GM21526 (cell line): ENCODE measurements around the gene CAPN6.

Experiments used
- ATAC-seq: cut with Tn5 transposase; IDR thresholded peaks from one replicate; pipeline ENCODE4 v1.9.1; 2021; ENCODE audit warnings: moderate library complexity; ENCODE audit not compliant: unreplicated experiment, low FRiP score

The CAPN6 gene

GRCh38 chrX:111270339-111270738, at the start of gene CAPN6:
CAPN6 (minus strand) TSS chrX:111270483; CDS start chrX:111263936, 6,547 bp downstream.
- ATAC-seq = no peak

- no peak for ATAC-seq
Measured at GRCh38 chrX:111319451-111319850, 49.2 kb upstream of the CAPN6 start.

DNA sequence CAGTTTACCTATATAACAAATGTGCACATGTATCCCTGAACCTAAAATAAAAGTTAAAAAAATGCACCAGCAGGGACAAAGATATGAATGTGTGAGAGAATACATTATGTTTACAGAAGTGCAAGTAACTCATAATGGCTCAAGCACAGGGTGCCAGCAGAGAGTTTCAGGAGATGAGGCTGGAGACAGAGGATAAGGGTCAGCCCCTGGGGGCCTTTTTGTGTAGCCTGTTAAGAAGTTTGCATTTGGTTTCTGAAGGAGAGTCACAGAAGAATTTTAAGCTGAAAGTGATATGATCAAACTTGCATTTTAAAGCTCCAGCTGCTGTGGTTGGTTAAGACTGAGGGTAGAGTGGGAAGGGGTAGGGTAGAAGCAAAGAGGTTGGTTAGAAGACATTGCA, 48.6 kb upstream of the CAPN6 start:
- ATAC-seq = no peak

DNA sequence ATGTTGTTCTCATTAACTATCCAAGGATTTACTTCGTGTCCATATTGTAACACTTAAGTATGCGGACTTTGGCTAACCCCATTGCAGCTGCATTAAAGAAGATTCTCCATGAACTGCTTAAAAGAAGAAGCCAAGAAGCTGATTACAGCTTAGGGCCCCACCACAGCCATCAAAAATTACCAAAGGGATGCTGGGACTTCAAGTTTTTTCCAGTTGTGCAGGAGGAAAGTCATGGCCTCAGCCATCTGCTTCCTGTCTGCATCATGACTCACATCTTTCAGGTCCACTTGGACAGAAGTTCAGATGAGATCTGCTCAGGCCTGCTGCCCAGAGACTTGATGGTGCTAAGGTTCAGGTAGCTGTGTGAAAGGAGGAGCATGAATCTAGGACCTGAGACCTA, 38.8 kb upstream of the CAPN6 start:
- ATAC-seq = no peak

DNA sequence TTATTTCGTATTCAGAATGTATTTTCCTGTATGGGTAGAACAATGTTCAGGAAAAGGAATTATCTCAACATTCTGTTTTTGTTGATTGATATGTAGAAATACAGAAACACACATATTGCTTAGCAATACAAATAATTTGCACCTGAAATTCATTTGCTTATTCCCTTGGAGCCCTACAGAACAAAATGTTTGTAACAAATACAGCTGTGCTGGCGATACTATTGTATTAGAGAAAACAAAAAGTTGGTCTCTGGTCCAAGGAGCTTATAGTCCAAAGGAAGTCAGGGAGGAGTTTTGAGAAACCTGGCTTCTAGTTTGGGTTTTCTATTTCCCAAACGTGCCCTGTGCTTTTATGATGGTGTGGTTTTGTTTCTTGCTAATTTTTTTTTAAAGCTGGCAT, 37.8 kb upstream of the CAPN6 start:
- no peak for ATAC-seq

GRCh38 chrX:111302284-111302683, 32.0 kb upstream of the CAPN6 start:
- ATAC-seq = no peak

DNA sequence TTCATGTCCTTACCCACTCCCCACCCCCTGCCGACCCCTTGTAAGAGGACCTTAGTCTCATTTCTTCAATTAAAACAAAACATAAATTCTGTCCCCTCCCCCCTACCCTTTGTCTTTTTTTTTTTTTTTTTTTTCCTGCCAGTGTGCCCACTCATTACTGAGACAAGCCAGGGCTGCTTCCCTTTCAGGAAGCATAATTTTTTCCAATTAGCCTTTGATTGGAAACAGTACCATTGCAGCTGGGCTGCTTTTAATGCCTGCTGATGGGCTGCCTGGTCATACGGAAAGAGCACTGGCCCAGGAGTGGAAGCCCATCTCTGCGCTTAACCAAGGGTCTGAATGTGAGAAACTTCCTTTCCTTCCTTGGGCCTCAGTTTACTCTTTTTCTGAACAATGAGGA, 18.6 kb upstream of the CAPN6 start:
- ATAC-seq = no peak

DNA sequence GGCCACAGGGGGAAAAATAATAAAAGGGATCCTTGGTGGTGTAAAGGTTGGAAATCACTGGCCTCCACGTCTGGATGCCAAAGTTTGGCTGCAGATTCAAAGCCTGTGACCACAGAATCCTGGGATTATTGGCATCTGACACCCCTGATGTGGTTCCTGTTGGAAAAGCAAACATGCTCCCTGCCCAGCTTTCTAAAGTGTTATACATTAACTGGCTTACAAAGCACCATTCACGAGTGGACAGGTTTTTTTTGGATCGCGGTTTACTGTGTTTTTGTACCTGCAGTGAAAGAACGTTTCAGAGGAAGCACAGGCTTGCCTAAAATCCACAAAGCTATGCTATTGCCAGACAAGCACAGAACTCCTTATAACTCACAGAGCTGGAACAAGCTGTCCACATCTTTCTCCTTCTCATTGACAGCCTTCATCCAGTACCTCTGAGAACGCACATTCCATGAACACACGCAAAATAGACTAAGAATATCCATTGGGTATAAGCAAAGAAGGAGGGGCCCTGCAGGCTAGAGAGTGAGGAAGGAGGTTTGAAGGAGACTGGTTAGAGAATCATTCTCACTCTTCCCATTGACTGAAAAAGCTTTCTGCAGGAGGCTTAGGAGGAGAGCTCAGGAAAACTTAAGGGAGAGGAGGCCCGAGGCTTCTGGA, 14.5 kb upstream of the CAPN6 start:
- ATAC-seq = no peak

DNA sequence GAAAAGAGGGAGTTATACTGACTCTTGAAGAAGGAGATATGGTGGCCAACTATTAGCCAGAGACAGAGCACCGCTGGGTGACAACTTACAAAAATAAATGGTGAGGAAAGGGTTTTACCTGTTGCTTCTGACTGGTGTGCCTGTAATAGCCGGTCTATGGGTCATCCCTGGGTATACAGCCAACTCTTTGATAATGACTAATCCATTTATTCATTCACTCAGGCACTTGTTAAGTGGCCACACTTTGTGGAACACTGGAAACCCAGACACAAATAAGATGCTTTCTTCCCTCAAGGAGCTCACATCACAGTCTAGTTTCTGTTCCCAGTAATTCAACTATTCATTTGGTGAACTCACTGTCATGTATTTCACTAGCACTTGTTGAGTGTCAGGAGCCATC, 13.2 kb upstream of the CAPN6 start:
- no peak for ATAC-seq

- ATAC-seq = no peak
Measured at GRCh38 chrX:111282991-111283390, 12.7 kb upstream of the CAPN6 start.

DNA sequence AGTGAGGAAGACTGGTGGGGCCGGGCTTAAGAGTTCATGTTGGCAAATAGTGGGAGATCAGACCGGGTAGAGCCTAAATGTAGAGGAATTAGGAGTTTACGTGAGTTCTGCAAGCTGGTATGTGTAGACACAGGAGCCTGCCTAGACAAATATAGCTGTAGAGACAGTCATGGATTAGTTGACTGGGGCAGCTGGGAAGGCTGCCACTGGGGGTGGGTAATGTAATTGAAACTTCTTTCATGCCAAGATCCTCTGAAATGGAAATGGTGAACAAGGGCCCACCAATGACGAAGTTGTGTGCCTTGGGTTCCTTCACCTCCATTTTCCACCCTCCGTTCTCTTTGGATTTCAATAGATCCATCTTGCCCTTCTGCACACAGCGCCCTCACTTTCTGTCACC, 11.9 kb upstream of the CAPN6 start:
- no peak for ATAC-seq

DNA sequence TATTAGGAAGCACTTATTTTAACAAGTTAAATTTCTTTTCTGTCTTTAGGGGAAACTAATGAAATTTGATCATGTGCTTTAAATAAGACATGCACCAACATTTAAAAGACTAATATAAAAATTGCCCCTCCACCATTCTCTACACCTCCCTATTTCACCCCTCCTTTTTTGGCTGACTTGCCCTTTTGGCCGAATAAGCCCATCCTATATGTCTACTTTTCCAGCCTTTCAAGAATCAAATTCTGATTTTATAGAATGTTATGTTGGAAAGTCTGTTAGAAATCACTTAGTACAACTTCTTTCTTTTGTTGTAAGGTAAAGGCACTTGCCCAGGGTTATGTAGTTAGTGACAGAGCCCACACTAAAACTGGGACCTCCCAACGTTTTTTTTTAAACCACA, 1.8 kb downstream of the CAPN6 start:
- ATAC-seq = no peak

GRCh38 chrX:111265486-111265885, 4.8 kb downstream of the CAPN6 start:
- no peak for ATAC-seq

- ATAC-seq = no peak
Measured at GRCh38 chrX:111264385-111264784, 5.9 kb downstream of the CAPN6 start.

GRCh38 chrX:111262086-111262485, 8.2 kb downstream of the CAPN6 start:
- no peak for ATAC-seq

DNA sequence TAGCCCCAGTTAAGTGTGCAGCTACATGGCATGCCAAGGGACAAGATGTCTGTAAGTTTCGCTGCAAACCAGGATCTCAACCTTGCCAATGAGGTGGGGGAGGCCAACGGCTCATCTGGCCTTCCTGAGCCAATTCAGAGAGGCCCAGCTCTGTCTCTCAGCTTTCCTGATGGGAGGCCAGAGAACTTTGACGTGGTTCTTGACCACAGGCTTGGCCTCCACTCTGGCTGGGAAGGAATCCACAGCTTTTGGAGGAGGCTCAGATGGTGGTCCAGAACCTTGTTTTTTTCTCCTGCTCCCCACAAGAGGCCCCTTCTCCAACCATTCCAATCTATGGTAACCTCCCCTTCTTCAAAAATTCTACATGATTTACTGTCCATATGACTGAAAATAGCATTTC, 9.8 kb downstream of the CAPN6 start:
- ATAC-seq = no peak

GRCh38 chrX:111259559-111259958, 10.7 kb downstream of the CAPN6 start:
- no peak for ATAC-seq

- ATAC-seq = no peak
Measured at GRCh38 chrX:111257733-111258132, 12.6 kb downstream of the CAPN6 start.

- no peak for ATAC-seq
Measured at GRCh38 chrX:111254896-111255693, 15.2 kb downstream of the CAPN6 start.

GRCh38 chrX:111244235-111244750, 26.0 kb downstream of the CAPN6 start:
- ATAC-seq = no peak

DNA sequence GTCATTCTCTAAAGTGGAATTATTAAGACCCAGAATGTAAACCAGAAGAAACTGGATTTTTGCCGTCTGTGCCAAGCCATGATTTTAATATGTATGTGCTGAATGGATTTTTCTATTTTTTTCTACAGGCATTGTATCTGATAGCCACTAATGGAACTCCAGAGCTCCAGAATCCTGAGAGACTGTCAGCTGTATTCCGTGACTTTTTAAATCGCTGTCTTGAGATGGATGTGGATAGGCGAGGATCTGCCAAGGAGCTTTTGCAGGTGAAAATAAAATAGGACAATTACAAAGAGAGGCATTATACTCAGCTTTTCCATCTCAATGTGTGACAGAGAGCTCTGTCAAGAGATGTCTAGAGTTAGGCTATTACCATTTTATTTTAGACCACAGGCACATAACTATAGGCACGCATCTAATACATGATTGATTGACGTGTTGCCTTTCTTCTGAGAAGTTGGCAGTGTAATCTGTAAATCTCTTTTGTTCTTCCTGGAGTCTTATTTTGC, 53.9 kb downstream of the CAPN6 start:
- no peak for ATAC-seq

DNA sequence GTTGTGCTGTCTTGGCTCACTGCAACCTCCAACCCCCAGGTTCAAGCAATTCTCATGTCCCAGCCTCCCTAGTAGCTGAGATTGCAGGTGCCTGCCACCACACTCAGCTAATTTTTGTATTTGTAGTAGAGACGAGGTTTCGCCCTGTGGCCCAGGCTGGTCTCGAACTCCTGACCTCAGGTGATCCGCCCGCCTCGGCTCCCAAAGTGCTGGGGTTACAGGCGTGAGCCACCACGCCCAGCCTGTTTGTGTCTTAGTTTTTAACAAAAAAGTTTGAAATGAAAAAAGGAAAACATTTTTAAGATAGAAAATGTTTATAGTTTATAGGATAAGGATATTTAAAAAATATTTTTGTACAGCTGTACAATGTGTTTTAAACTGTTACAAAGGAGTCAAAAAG, 62.4 kb downstream of the CAPN6 start:
- ATAC-seq = no peak
